GM19193 (cell line): Measurements from ENCODE around the gene VILL.

ENCODE experiments used
- POLR2A ChIP-seq: IDR thresholded peaks from 4 replicates; pipeline ENCODE4 v1.6.1; 2011; ENCODE audit not compliant: insufficient read depth, insufficient read length; ENCODE audit errors: extremely low read depth

Gene VILL

DNA sequence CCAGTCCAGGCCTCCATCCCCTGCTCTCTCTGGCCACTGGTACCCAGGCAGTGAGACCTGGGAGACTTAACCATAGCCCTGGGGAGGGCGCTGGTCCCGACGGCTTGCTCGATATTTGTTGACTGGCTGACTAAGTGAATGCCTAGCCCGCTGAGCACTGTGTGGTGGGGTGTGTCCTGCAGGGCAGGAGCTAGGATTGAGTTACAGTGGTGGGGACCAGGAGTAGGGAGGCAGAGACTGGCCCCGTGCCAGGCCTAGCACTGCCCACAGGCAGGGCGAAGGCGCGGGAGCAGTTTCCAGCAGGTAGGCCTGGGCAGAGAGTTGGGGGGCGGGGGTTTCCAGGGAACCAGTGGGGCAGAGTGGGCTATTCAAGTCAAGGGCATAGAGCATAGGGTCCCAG is at the start of gene VILL:
TSS of gene VILL (plus strand) at position 260 of the 400 bp plus-strand sequence. CDS start 2,887 bp downstream, outside the sequence.
- no peak for TF ChIP-seq POLR2A

DNA sequence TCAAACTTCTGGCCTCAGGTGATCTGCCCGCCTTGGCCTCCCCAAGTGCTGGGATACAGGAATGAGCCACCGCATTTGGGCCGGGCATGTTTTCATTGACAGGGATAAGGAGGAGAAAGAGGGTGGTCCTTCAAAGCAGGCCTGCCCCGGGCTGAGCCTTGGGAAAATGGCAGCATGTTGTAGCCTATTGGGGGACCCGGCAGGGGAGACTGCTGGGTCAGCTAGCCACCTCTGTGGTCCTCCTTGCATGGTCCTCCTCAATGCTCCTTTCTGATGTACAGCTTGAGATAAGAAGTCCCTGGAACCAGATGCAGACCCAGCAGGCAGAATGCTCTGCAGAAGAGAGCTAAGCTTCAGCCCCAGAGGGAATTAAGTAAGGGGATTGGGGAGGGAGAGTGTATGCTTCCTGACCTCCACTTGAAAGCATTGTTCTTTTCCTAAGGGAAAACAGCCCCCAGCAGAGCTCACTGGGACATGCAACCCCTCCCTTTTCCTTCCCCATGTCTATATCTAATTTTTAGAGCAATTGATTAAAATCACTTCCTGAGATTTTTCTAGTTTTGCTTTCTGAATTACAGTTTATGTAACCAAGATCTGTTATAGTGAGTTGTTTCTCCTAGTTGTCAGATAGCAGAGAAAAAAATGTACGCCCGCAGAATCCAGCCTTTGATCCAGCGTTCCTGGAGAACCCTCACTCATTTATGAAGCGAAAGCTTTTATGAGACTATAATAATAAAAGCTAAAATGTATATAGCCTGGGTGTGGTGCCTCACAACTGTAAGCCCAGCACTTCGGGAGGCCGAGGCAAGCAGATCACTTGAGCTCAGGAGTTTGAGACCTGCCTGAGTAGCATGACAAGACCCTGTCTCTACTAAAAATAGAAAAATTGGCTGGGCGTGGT is 48.7 kb upstream of the VILL start:
- no peak for TF ChIP-seq POLR2A

DNA sequence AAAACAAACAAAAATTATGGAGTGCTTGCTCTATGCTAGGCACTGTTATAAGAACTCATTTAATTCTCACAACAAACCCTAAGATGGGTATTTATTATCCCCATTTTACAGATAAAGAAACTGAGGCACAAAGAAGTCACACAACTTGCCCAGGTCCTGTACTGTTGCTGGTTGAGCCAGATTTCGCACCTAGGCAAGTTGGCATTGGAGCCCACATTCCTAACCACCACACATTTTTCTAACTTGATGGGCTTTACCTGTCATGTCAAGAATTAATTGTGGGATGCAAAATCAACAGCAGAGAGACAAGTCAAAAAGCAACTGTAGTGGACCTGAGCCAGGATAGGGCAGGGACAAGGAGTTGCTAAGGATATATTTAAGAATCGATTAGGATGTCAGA is 47.9 kb upstream of the VILL start:
- TF ChIP-seq POLR2A: no peak

DNA sequence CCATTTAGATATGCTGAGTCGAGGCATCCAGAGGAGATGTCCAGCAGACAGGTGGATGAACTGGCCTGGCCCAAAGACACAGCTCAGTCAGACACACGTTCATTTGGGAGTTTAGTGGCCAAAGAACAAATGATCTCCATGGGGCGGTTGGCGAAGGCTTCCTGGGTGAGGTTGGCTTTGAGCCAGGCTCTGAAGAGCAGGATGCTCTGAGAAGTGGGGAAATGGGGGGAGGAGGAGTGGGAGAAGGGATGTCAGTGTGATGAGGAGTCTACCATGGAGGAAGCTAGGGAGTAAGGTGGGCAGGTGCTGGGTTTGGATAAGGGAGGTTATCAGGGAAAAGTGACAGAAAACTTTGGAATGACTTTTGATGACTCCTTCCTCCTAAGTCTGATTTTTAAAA is 47.5 kb upstream of the VILL start:
- no peak for TF ChIP-seq POLR2A

DNA sequence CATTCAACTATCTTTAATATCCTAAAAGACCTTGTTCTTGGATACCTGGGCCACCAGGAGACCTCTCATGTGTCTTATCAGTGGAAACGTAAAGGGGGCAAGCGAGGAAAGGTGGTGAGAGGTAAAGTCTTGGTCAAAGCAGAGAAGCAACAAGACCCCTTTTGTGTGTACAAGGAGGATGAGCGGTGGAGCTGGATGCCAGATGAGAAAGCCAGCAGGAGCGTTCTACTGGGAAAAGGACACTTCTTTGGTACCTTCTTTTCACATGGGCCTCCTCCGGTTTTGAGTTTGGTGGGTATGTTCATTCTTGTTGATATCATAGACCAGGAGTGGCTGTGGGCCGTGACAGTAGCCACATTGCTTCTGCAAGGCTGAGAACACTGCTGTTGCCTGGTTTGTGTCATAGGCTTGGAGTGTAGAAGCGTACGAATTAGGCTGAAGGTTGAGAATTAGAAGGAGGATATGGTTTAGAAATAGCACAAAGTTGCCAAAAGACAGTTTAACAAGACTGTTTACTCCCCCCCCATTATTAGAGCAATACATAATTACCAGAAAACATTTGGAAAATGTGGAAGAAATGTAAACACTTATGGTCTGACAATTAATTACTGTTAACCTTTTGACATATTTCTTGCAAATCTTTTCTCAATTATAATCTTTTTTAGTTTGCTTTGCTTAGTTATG is 46.8 kb upstream of the VILL start:
- TF ChIP-seq POLR2A: no peak

DNA sequence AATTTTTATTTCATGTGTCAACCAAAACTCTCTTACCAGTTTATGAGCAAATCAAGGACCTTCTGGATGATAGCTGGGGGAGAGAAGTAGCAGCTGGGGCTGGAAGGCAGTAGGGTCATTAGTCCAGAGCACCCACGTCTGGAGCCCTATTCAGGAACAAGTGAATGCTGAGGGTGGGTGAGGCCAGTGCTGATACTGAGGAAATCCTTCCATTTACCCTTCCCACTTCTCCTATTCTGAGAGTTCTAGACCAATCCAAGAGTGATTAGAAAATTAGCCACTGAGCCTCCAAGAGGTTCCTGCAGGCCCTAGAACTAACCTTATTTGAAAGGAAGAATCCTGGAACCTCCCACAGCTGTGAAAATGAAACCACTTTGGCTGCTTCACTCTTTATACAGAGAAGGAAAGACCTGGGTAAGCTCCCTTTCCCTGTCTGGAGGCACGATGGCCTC is 46.2 kb upstream of the VILL start:
- no peak for TF ChIP-seq POLR2A

DNA sequence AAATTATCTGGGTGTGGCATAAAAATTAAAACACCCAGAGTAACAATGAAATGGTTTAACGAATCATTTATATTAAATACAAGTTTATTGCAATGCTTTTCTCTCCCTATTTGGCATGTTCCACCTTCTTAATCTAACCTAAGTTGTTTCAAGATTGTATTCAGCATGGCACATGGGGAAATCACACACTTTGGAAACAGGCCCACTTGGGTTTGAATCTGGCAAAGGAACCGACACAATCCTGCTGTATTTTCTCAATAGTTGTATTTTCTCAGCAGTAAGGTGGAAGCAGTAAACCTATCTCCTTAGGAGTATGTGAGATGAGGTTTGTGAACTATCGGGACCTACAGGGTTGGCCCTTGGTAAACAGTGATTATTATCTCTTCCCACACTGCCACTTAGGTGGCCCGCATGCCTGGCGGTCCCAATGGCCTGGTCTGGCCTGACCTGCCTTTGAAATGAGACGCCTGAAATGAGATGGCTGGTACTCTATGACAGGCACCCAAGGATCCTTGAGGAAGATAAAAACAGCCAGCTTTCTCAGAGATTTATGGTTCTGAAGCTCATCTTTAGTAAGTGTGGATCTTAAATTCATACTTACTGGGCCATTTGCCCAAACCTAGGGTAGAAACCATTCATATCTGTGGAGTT is 45.3 kb upstream of the VILL start:
- no peak for TF ChIP-seq POLR2A

DNA sequence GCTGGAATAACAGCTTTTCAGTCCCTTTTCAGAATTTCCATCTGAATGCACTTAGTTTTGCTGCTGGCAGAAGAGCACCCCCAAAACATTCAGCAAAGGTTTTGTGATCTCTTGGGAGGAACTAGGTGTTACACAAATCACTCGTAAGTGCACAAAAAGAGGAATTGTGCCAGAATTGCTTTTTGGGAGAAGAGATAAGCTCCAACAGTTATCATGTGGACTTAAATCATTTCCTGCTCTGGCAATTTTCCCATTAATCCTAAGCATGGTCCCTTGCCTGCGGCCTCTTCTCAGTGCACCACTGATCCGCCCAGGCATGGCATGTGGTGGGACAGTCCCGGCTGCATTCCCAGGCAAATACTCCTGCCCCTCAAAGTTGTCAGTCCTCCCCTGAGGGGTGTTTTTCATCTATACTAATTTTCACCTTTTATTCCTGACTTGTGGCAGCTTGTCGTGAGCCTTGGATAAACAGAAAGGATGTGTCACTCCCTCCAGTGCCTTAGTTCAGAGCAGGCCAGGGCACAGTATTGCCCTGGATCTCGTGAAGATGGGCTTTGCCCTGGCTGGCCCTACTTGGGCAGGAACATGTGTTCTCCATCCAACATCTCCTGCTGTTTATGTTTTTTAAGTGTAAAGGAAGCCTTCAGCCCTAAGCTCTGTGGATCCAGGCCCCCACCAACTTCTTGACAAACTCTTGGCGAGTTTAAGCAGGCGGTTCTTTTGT is 44.6 kb upstream of the VILL start:
- TF ChIP-seq POLR2A: no peak

DNA sequence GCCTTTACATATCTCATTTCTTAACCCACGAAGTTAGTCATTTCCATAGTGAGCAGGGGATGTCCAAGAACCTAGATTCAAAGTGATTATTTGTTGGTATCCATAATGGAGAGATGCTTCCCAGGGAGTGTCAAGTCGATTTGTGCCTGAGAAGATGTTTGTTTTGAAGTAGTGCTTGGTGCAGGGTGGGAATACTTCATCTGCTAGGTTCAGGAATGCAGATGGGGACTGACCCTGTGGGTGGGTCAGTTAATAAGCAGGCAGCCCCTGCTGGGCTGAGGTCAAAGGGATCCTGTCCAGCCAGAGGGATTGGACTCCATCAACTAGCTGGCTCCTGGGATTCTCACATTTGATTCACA is 44.1 kb upstream of the VILL start:
- no peak for TF ChIP-seq POLR2A

DNA sequence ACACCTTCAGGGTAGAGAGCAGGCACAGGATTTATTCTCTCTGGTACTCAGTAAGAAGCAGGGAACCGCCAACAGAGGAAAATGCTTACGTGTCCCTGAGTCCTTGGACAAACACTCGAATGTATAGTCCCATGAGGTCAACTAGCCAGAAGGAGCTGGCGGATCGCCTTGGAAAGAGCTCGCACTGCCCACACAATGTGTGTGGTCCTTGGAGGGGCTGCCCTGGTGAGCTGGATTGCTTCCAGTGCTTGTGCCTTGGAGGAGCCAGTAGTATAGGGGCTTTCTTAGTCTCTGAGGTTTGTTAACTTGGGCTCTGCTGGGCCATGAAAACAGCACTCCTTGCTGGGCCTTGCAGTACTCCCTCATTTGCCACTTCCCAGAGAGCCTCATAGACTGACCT is 40.7 kb upstream of the VILL start:
- TF ChIP-seq POLR2A: no peak

DNA sequence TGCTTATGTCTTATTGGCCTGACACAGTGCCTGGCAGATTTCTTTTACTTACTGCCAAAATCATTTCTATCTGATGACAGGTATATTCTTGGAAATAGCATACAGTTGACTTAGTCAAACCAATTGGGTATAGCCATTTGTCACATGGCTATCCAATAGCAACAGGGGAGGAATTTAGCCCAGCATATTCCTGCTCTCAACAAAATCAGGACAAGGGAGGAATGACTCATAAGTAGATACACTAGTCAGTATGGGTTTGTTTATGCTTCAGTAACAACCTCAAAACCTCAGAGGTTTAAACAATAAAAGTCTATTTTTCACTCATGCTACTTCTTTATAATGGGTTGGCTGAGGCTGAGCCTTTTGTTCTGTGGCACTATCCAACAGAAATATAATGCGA is 38.0 kb upstream of the VILL start:
- no peak for TF ChIP-seq POLR2A

DNA sequence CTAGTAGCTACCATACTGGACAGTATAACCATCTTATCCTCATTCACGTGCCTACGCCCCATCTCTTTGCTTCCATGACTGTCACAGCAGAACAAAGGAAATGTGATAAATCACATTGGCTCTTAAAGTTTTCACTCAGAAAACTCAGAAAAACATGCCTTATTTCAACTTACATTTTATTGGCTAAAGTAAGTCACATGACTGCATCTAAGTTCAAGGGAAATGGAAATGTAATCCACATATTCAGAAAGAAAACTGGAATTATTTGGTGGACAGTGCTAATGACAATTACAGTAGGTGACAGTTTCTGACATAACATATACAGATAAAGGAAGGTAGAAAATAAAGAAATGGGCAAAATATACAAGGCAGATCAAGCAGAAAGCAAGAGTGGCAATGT is 37.4 kb upstream of the VILL start:
- TF ChIP-seq POLR2A: no peak

DNA sequence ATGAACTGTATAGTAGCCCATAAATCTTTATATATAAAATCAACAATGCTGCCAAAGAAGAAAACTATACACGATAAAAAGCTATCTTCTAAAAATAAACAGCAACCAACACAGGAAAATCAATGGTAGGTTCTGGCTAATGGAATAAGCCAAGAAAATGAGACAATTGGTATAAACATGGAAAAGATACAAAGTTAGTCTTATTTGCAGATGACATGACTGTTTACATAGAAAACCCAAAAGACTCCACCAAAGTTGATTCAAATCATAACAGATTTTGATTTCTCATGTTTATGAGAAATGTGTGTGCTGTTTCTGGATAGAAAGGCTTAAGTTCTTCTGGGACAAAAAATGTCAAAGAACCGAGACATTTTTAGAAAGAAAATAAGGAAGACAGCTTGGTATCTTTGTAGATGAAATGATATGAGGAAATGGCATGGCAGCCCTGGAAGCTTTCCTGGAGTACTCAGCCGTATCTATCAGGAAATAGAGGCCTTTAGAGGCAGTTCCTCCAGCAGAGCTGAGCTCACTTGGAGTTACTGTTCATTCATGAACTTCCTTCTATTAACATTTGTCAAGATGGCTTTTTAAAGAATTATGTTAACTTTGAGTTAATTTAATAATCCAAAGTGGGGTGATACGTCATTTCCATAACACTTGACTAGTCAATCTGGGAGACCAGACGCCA is 36.7 kb upstream of the VILL start:
- TF ChIP-seq POLR2A: no peak

DNA sequence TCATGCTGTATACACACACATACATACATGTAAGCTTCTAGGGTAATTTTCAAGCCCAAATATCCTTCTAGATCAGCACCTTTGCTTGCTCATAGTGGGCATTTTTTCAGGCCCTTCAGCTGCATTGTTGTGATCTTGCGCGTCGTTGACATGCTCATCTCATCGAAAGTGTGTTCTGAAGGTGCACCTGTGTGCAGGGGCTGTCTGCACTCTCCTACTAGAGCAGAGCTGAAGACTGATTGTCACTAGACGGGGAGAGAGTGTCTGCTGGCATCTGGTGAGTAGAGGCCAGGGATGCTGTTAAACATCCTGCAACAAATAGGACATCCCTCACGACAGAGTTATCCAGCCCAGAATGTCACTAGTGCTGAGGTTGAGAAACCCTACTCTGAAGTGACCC is 35.7 kb upstream of the VILL start:
- no peak for TF ChIP-seq POLR2A
